Measurements from ENCODE around the gene OGT.
"Not testable (repeated sequence)": the region's sequence is repeated elsewhere in the genome, so short reads cannot be mapped to it uniquely, and the experiment has no call there.

Gene OGT

GRCh38 chrX:71532753-71533425 lies at the start of gene OGT:
Gene OGT, plus strand, starts transcription at chrX:71533104. Its CDS starts 196 bp downstream, at chrX:71533300.
- DNase-seq (ENCODE audit: low read depth) = peak; percentile 99

- DNase-seq (ENCODE audit: low read depth) = no peak
Measured at GRCh38 chrX:71487814-71488213, 45.1 kb upstream of the OGT start.

GRCh38 chrX:71489540-71489939 lies 43.4 kb upstream of the OGT start:
- peak; percentile 60 for DNase-seq (ENCODE audit: low read depth)

- DNase-seq (ENCODE audit: low read depth) = peak; percentile 27
Measured at GRCh38 chrX:71492231-71493065, 40.5 kb upstream of the OGT start.

GRCh38 chrX:71493111-71493613 lies 39.7 kb upstream of the OGT start:
- peak; percentile 67 for DNase-seq (ENCODE audit: low read depth)

- not testable (repeated sequence) for DNase-seq (ENCODE audit: low read depth)
Measured at GRCh38 chrX:71495979-71496378, 36.9 kb upstream of the OGT start.

- DNase-seq (ENCODE audit: low read depth) = no peak
Measured at GRCh38 chrX:71496476-71496875, 36.4 kb upstream of the OGT start.

- not testable (repeated sequence) for DNase-seq (ENCODE audit: low read depth)
Measured at GRCh38 chrX:71502080-71502479, 30.8 kb upstream of the OGT start.

GRCh38 chrX:71504346-71504745 lies 28.6 kb upstream of the OGT start:
- DNase-seq (ENCODE audit: low read depth) = no peak

GRCh38 chrX:71509289-71509688 lies 23.6 kb upstream of the OGT start:
- no peak for DNase-seq (ENCODE audit: low read depth)

GRCh38 chrX:71510161-71510560 lies 22.7 kb upstream of the OGT start:
- DNase-seq (ENCODE audit: low read depth) = no peak

- DNase-seq (ENCODE audit: low read depth) = not testable (repeated sequence)
Measured at GRCh38 chrX:71513731-71514130, 19.2 kb upstream of the OGT start.

- DNase-seq (ENCODE audit: low read depth) = no peak
Measured at GRCh38 chrX:71514367-71515037, 18.4 kb upstream of the OGT start.

GRCh38 chrX:71515038-71515396 lies 17.9 kb upstream of the OGT start:
- DNase-seq (ENCODE audit: low read depth) = peak; percentile 45

- peak; percentile 7 for DNase-seq (ENCODE audit: low read depth)
Measured at GRCh38 chrX:71525316-71525715, 7.6 kb upstream of the OGT start.

- DNase-seq (ENCODE audit: low read depth) = peak; percentile 0
Measured at GRCh38 chrX:71532078-71532752, 689 bp upstream of the OGT start.

- DNase-seq (ENCODE audit: low read depth) = peak; percentile 7
Measured at GRCh38 chrX:71533516-71533850, 579 bp downstream of the OGT start.

- DNase-seq (ENCODE audit: low read depth) = peak; percentile 64
Measured at GRCh38 chrX:71533851-71534561, 1.1 kb downstream of the OGT start.

- no peak for DNase-seq (ENCODE audit: low read depth)
Measured at GRCh38 chrX:71534773-71535544, 2.1 kb downstream of the OGT start.

- peak; percentile 2 for DNase-seq (ENCODE audit: low read depth)
Measured at GRCh38 chrX:71536285-71536684, 3.4 kb downstream of the OGT start.

- no peak for DNase-seq (ENCODE audit: low read depth)
Measured at GRCh38 chrX:71537743-71538142, 4.8 kb downstream of the OGT start.

Data from fibroblast of gingiva (primary cell).